C4-2B (cell line): ENCODE data around the gene PLSCR1.
"Not testable (repeated sequence)": the region's sequence is repeated elsewhere in the genome, so short reads cannot be mapped to it uniquely, and the experiment has no call there.

Experiments used
- H3K27ac ChIP-seq: fragments of 450-650 bp; 2 replicates; pipeline ENCODE4 v1.5.1; 2017
- CTCF ChIP-seq: fragments of 450-650 bp; conservative IDR thresholded peaks from 2 replicates; pipeline ENCODE4 v1.5.1; 2017; ENCODE audit warnings: mild to moderate bottlenecking
- ZFX ChIP-seq: fragments of 450-650 bp; IDR thresholded peaks from 2 replicates; pipeline ENCODE4 v1.6.1; 2017

The PLSCR1 gene

GRCh38 chr3:146503461-146504202 is 40.8 kb downstream of the PLSCR1 start:
- TF ChIP-seq ZFX: no peak
- peak; percentile 35 for TF ChIP-seq CTCF

GRCh38 chr3:146502887-146503460 is 41.4 kb downstream of the PLSCR1 start:
- H3K27ac ChIP-seq: no peak overlapping the region
- TF ChIP-seq ZFX (no peak), CTCF (no peak)

More at GRCh38 chr3:146503461-146504202, 40.8 kb downstream of the PLSCR1 start:
- H3K27ac ChIP-seq: peak overlapping the region; percentile 12

- TF ChIP-seq ZFX: no peak
- no peak overlapping the region for H3K27ac ChIP-seq
Measured at GRCh38 chr3:146501752-146502151, 42.7 kb downstream of the PLSCR1 start.

GRCh38 chr3:146499701-146500100 is 44.7 kb downstream of the PLSCR1 start:
- H3K27ac ChIP-seq: no peak overlapping the region
- no peak for TF ChIP-seq ZFX
- TF ChIP-seq CTCF: no peak

- TF ChIP-seq ZFX (no peak), CTCF (no peak)
- no peak overlapping the region for H3K27ac ChIP-seq
Measured at GRCh38 chr3:146498002-146498736, 46.2 kb downstream of the PLSCR1 start.

GRCh38 chr3:146497145-146497843 is 47.1 kb downstream of the PLSCR1 start:
- H3K27ac ChIP-seq: not testable (repeated sequence)

GRCh38 chr3:146496726-146497125 is 47.7 kb downstream of the PLSCR1 start:
- no peak for TF ChIP-seq ZFX
- no peak overlapping the region for H3K27ac ChIP-seq

- H3K27ac ChIP-seq: no peak overlapping the region
- TF ChIP-seq ZFX (no peak), CTCF (no peak)
Measured at GRCh38 chr3:146496251-146496650, 48.2 kb downstream of the PLSCR1 start.
